ENCODE data around the gene ATF5.

DNA sequence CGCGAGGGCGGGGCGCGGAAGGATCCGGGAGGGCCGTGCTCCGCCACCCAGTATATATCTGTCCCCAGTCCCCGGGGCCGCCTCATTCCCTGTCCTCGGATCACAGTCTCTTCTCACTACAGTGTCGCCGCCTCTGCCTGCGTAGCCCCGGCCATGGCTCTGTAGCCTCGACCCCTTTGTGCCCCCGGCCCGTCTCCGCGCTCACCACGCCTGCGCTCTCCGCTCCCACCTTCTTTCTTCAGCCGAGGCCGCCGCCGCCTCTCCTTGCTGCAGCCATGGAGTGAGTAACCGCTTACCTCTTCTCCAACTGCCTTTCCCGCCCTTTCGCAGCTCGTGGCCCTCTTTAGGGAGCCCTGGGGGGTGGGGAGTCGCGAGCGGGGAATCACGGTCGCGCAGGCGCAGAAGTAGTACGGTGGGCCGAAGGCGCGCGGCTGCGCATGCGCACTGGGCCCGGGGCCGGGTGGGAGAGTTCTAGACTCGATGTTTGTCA, at the start of gene ATF5, which contains the start of gene NUP62:
- TF ChIP-seq JUN (IDR thresholded peaks at IDR 0.05; ENCODE audit: low read depth, low read length) = no peak
- TF ChIP-seq, protein P1, sequence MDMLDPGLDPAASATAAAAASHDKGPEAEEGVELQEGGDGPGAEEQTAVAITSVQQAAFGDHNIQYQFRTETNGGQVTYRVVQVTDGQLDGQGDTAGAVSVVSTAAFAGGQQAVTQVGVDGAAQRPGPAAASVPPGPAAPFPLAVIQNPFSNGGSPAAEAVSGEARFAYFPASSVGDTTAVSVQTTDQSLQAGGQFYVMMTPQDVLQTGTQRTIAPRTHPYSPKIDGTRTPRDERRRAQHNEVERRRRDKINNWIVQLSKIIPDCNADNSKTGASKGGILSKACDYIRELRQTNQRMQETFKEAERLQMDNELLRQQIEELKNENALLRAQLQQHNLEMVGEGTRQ (IDR thresholded peaks at IDR 0.05; ENCODE audit: low read length) = no peak
- no peak for TF ChIP-seq SRF (IDR thresholded peaks at IDR 0.05; ENCODE audit: low read depth, low read length)
- peak in 1 of 2 experiments; percentile 92; a peak in 2 of 3 replicates for TF ChIP-seq POLR2A (IDR thresholded peaks at IDR 0.05; ENCODE audit: control extremely low read depth in 1 of 2, low read depth in 2 of 2, low read length in 2 of 2)
- TF ChIP-seq CHD1 (IDR thresholded peaks at IDR 0.05; ENCODE audit: low read depth, low read length) = no peak
- TF ChIP-seq TAF1 (IDR thresholded peaks at IDR 0.05; ENCODE audit: low read depth, low read length) = peak; percentile 81
- TF ChIP-seq KDM5A (IDR thresholded peaks at IDR 0.05; ENCODE audit: low read length) = no peak
- TF ChIP-seq CEBPB (IDR thresholded peaks at IDR 0.05; ENCODE audit: low read depth, low read length) = no peak
- TF ChIP-seq TBP (IDR thresholded peaks at IDR 0.05; ENCODE audit: low read depth, low read length) = peak; percentile 92
- no peak for TF ChIP-seq ASH2L (IDR thresholded peaks at IDR 0.05; ENCODE audit: low read length)
- TF ChIP-seq, protein P2, sequence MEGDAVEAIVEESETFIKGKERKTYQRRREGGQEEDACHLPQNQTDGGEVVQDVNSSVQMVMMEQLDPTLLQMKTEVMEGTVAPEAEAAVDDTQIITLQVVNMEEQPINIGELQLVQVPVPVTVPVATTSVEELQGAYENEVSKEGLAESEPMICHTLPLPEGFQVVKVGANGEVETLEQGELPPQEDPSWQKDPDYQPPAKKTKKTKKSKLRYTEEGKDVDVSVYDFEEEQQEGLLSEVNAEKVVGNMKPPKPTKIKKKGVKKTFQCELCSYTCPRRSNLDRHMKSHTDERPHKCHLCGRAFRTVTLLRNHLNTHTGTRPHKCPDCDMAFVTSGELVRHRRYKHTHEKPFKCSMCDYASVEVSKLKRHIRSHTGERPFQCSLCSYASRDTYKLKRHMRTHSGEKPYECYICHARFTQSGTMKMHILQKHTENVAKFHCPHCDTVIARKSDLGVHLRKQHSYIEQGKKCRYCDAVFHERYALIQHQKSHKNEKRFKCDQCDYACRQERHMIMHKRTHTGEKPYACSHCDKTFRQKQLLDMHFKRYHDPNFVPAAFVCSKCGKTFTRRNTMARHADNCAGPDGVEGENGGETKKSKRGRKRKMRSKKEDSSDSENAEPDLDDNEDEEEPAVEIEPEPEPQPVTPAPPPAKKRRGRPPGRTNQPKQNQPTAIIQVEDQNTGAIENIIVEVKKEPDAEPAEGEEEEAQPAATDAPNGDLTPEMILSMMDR (IDR thresholded peaks at IDR 0.05; ENCODE audit: control extremely low read depth in 1 of 3, insufficient read depth in 1 of 3, low read depth in 1 of 3, low read length in 3 of 3) = peak in 1 of 3 experiments; percentile 4; a peak in 1 of 4 replicates
- TF ChIP-seq, protein P3, sequence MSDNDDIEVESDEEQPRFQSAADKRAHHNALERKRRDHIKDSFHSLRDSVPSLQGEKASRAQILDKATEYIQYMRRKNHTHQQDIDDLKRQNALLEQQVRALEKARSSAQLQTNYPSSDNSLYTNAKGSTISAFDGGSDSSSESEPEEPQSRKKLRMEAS (IDR thresholded peaks at IDR 0.05) = peak; percentile 95

All from H1 (cell line).